ENCODE measurements around the gene ITK. TPM values are rescaled to one million over a fixed set of nuclear protein-coding genes. Genes with fewer than 3 reads are reported as not detected.

The ITK gene
- total and polyA plus RNA-seq, 12 donors = 0.22 to 2.7 (median 0.92) TPM; not detected in 1

DNA sequence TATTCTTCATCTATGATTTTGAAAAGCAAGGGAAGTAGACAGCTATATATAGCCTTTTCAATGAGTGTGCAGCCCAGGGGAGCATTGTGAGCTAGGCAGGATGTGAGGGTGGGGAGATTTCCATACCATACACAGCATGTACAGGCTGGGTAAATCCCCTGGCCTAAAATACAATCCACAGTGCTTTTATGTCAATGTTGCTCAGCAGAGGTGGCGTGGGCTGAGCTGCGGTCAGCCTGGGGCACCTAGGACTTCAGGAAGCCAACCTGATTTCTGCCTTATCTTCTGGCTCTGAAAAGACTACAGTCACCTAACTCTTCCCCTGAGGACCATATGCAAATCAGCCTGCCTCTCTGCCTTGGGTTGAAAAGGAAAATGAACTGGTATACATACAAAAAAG is 8.2 kb upstream of the ITK start:
- H3K27ac ChIP-seq = no peak overlapping the region
- 66 to 71% (median 68%) methylated on average over 2 of the region's 2 CpGs for WGBS, 4 donors
- DNase-seq = no peak
- H3K4me1 ChIP-seq (replicated peaks in 1 of 2) = no peaks in the 10 kb centered on the region
- no peaks in the 10 kb centered on the region for H3K27me3 ChIP-seq
- H3K4me3 ChIP-seq = no peak overlapping the region
- H3K36me3 ChIP-seq (replicated peaks in 1 of 2) = no peaks in the 10 kb centered on the region
- TF ChIP-seq CTCF (IDR thresholded peaks at IDR 0.05) = no peak
- no peak for TF ChIP-seq POLR2A (IDR thresholded peaks at IDR 0.05)
- no peaks in the 10 kb centered on the region for H3K9me3 ChIP-seq (replicated peaks in 1 of 3)
- intact Hi-C loops (cut with DNase I) = no loop called here

DNA sequence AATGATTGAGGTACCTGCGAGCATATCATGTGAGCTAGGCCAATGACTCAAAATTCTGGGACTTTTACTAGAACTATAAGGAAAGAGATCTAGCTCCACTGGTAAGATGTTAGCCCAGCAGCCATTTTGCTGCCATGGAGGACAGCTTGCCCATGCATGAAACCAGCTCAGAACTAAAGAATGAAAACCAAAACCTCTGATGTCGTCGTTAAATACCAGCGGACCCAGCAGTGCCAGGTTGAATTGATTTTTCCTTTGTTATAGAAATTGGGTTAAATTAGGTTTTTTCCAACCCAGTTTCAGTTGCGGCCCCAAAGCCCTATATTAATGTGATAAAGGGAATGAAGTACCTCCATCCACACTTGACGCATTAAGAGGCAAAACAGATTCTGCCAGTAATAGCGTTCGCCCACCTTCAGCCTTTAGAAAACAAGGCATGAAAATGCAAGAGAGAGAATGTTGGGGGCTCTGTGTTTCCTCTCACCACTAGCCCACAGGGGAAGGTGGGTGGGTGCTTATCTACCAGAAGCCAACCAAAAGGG is 5.5 kb upstream of the ITK start:
- Histone ChIP-seq H3K27ac (no peak overlapping the region), H3K36me3 (replicated peaks in 1 of 2) (no peaks in the 10 kb centered on the region), H3K4me3 (no peak overlapping the region), H3K4me1 (replicated peaks in 1 of 2) (no peaks in the 10 kb centered on the region), H3K27me3 (no peaks in the 10 kb centered on the region), H3K9me3 (replicated peaks in 1 of 3) (no peaks in the 10 kb centered on the region)
- no peak for TF ChIP-seq POLR2A (IDR thresholded peaks at IDR 0.05)
- TF ChIP-seq CTCF (IDR thresholded peaks at IDR 0.05) = no peak
- no peak for DNase-seq
- intact Hi-C loops (cut with DNase I) = no loop called here
- 85 to 97% (median 90%) methylated on average over 8 of the region's 8 CpGs for WGBS, 4 donors

GRCh38 chr5:157177953-157178352 is 2.7 kb upstream of the ITK start:
- WGBS, 4 donors = 45 to 55% (median 54%) methylated on average over 6 of the region's 6 CpGs
- peak in 2 of 7 donors; percentile 3 to 38 for DNase-seq

DNA sequence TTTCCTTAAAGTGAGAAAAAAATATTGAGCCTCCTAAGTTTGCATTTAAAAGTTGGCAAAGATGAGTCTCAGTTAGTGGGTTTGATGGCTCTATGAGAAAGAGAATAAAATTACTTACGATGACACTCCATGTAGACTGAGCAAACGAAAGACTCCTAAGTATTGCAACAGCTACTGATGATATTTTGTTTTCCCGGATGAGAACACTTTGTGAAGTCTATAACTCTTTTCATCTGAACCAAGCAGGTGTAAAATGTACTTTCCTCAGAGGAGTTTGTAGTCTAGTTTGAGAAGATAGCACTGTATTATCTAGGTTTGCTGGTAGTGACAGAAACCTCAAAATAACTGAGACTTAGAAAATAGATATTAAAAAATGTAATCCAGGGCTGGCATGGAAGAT is 1.7 kb upstream of the ITK start:
- H3K27ac ChIP-seq = no peak overlapping the region
- no peak for DNase-seq
- WGBS, 4 donors = 65 to 91% (median 78%) methylated on average over 3 of the region's 3 CpGs
- no peaks in the 10 kb centered on the region for H3K4me1 ChIP-seq (replicated peaks in 1 of 2)
- no peak overlapping the region for H3K4me3 ChIP-seq
- H3K27me3 ChIP-seq = no peaks in the 10 kb centered on the region
- no peak for TF ChIP-seq POLR2A (IDR thresholded peaks at IDR 0.05)
- TF ChIP-seq CTCF (IDR thresholded peaks at IDR 0.05) = no peak
- intact Hi-C loops (cut with DNase I) = no loop called here
- no peaks in the 10 kb centered on the region for H3K36me3 ChIP-seq (replicated peaks in 1 of 2)
- H3K9me3 ChIP-seq (replicated peaks in 1 of 3) = no peaks in the 10 kb centered on the region

More at GRCh38 chr5:157177953-157178352, 2.7 kb upstream of the ITK start:
- H3K27ac ChIP-seq = no peak overlapping the region
- no peaks in the 10 kb centered on the region for H3K36me3 ChIP-seq (replicated peaks in 1 of 2)
- H3K4me1 ChIP-seq (replicated peaks in 1 of 2) = no peaks in the 10 kb centered on the region
- no peak overlapping the region for H3K4me3 ChIP-seq
- no peaks in the 10 kb centered on the region for H3K27me3 ChIP-seq
- intact Hi-C loops (cut with DNase I) = no loop called here
- TF ChIP-seq CTCF (IDR thresholded peaks at IDR 0.05) (no peak), POLR2A (IDR thresholded peaks at IDR 0.05) (no peak)
- H3K9me3 ChIP-seq (replicated peaks in 1 of 3) = no peaks in the 10 kb centered on the region

Data from adrenal gland (tissue), 12 donors.